HEK293 (cell line): ENCODE measurements around the gene PPP2R3A.
"Not testable (repeated sequence)": the region's sequence is repeated elsewhere in the genome, so short reads cannot be mapped to it uniquely, and the experiment has no call there.

ENCODE experiments used
- CTCF ChIA-PET: fragments of 350-600 bp; formaldehyde crosslinking; extraction: SDS; loops from one replicate; lab custom pipeline; 2021; ENCODE audit warnings: antibody characterized with exemption; lab: Yijun Ruan, JAX
- POLR2A ChIA-PET: fragments of 300-600 bp; formaldehyde crosslinking; extraction: SDS; loops from one replicate; lab custom pipeline; 2020; ENCODE audit warnings: antibody characterized with exemption, inconsistent platforms; lab: Yijun Ruan, JAX
- H3K27ac ChIP-seq: fragments of 200-500 bp; sonication (Bioruptor generic); 2 replicates; pipeline ENCODE4 v1.5.1; 2014; ENCODE audit warnings: low read depth, low read length, control low read depth, inconsistent platforms; ENCODE audit errors: extremely low read depth
- H3K36me3 ChIP-seq, 2 experiments: fragments of 200-500 bp in 1 of 2; sonication (Bioruptor generic) in 1 of 2; 1 replicate in 1 of 2; 2 replicates in 1 of 2; pipeline ENCODE4 v1.5.1; 2014 to 2017; ENCODE audit warnings: inconsistent platforms in 2 of 2, low read length in 2 of 2; ENCODE audit not compliant: control insufficient read depth in 2 of 2, insufficient read depth in 1 of 2
- H3K4me1 ChIP-seq: fragments of 200-500 bp; sonication (Bioruptor generic); 2 replicates; pipeline ENCODE4 v1.5.1; 2014; ENCODE audit warnings: mild to moderate bottlenecking, low read length, inconsistent platforms; ENCODE audit not compliant: control insufficient read depth, insufficient read depth
- H3K4me3 ChIP-seq: 2 replicates; pipeline ENCODE4 v1.5.1; 2011; ENCODE audit warnings: low read depth, mild to moderate bottlenecking, control low read depth, low read length, moderate library complexity
- H3K9me3 ChIP-seq: fragments of 200-500 bp; sonication (Bioruptor generic); 2 replicates; pipeline ENCODE4 v1.5.1; 2014; ENCODE audit warnings: low read depth, low read length, inconsistent platforms; ENCODE audit not compliant: control insufficient read depth, insufficient read depth
- GLI2 ChIP-seq: fragments of 450-650 bp; formaldehyde crosslinking; IDR thresholded peaks from 2 replicates; pipeline ENCODE4; 2017; ENCODE audit warnings: missing biosample characterization, missing genetic modification characterization, low read depth, borderline replicate concordance
- GLI4 ChIP-seq: fragments of 450-650 bp; formaldehyde crosslinking; IDR thresholded peaks from 2 replicates; pipeline ENCODE4 v1.5.1; 2016; ENCODE audit warnings: missing biosample characterization, missing genetic modification characterization
- MZF1 ChIP-seq: fragments of 450-650 bp; formaldehyde crosslinking; IDR thresholded peaks from 2 replicates; pipeline ENCODE4 v1.5.1; 2017; ENCODE audit warnings: missing biosample characterization, missing genetic modification characterization, borderline replicate concordance
- OVOL3 ChIP-seq: fragments of 450-650 bp; formaldehyde crosslinking; IDR thresholded peaks from 2 replicates; pipeline ENCODE4 v1.5.1; 2016; ENCODE audit warnings: missing biosample characterization, missing genetic modification characterization
- SCRT1 ChIP-seq: fragments of 450-650 bp; formaldehyde crosslinking; IDR thresholded peaks from 2 replicates; pipeline ENCODE4 v1.5.1; 2016; ENCODE audit warnings: missing biosample characterization, missing genetic modification characterization, borderline replicate concordance
- ZFP41 ChIP-seq: fragments of 450-650 bp; formaldehyde crosslinking; IDR thresholded peaks from 2 replicates; pipeline ENCODE4 v1.5.1; 2016; ENCODE audit warnings: missing biosample characterization, missing genetic modification characterization, borderline replicate concordance
- ZNF121 ChIP-seq: fragments of 450-650 bp; formaldehyde crosslinking; IDR thresholded peaks from 2 replicates; pipeline ENCODE4 v1.5.1; 2016; ENCODE audit warnings: missing biosample characterization, missing genetic modification characterization
- ZNF146 ChIP-seq: fragments of 450-650 bp; formaldehyde crosslinking; IDR thresholded peaks from 2 replicates; pipeline ENCODE4 v1.5.1; 2016; ENCODE audit warnings: missing biosample characterization, missing genetic modification characterization
- ZNF16 ChIP-seq: fragments of 450-650 bp; formaldehyde crosslinking; IDR thresholded peaks from 2 replicates; pipeline ENCODE4 v1.5.1; 2016; ENCODE audit warnings: low read depth, missing biosample characterization, missing genetic modification characterization
- ZNF18 ChIP-seq: fragments of 450-650 bp; formaldehyde crosslinking; IDR thresholded peaks from 2 replicates; pipeline ENCODE4 v1.5.1; 2016; ENCODE audit warnings: missing biosample characterization, missing genetic modification characterization
- ZNF311 ChIP-seq: fragments of 450-650 bp; formaldehyde crosslinking; IDR thresholded peaks from 2 replicates; pipeline ENCODE4 v1.5.1; 2017; ENCODE audit warnings: missing biosample characterization, missing genetic modification characterization, borderline replicate concordance
- ZNF354C ChIP-seq: fragments of 450-650 bp; formaldehyde crosslinking; IDR thresholded peaks from 2 replicates; pipeline ENCODE4 v1.5.1; 2016; ENCODE audit warnings: missing biosample characterization, missing genetic modification characterization, low read depth, borderline replicate concordance
- ZNF629 ChIP-seq: fragments of 450-650 bp; formaldehyde crosslinking; IDR thresholded peaks from 2 replicates; pipeline ENCODE4 v1.5.1; 2017; ENCODE audit warnings: missing biosample characterization, missing genetic modification characterization
- ZNF776 ChIP-seq: fragments of 450-650 bp; formaldehyde crosslinking; IDR thresholded peaks from 2 replicates; pipeline ENCODE4 v1.5.0; 2017; ENCODE audit warnings: missing biosample characterization, missing genetic modification characterization, borderline replicate concordance
- ZNF791 ChIP-seq: fragments of 450-650 bp; formaldehyde crosslinking; IDR thresholded peaks from 2 replicates; pipeline ENCODE4 v1.5.1; 2016; ENCODE audit warnings: missing biosample characterization, missing genetic modification characterization
- ZSCAN23 ChIP-seq: fragments of 450-650 bp; formaldehyde crosslinking; IDR thresholded peaks from 2 replicates; pipeline ENCODE4 v1.5.1; 2016; ENCODE audit warnings: missing biosample characterization, missing genetic modification characterization

The PPP2R3A gene

DNA sequence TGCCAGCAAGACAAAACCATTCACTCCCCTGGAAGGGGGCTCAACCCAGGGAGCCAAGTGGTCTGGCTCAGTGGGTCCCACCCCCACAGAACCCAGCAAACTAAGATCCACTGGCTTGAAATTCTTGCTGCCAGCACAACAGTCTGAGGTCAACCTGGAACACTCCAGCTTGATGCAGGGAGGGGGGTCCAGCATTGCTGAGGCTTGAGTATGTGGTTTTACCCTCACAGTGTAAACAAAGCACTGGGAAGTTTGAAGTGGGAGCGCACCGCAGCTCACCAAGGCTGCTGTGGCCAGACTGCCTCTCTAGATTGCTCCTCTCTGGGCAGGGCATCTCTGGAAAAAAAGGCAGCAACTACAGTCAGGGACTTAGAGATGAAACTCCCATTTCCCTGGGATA, 148.9 kb downstream of the PPP2R3A start (continued):
- TF ChIP-seq MZF1 (no peak), ZNF354C (no peak), SCRT1 (tag by site-specific recombination) (no peak), ZNF18 (tag by site-specific recombination) (no peak), GLI4 (tag by site-specific recombination) (no peak), ZNF121 (tag by site-specific recombination) (no peak), OVOL3 (tag by site-specific recombination) (no peak)

GRCh38 chr3:136119332-136119731, 153.8 kb downstream of the PPP2R3A start:
- H3K9me3 ChIP-seq, H3K27ac ChIP-seq, H3K4me3 ChIP-seq, H3K4me1 ChIP-seq, H3K36me3 ChIP-seq, POLR2A ChIA-PET, CTCF ChIA-PET: not testable (repeated sequence)

GRCh38 chr3:136119783-136120182, 154.3 kb downstream of the PPP2R3A start:
- POLR2A ChIA-PET = not testable (repeated sequence)

DNA sequence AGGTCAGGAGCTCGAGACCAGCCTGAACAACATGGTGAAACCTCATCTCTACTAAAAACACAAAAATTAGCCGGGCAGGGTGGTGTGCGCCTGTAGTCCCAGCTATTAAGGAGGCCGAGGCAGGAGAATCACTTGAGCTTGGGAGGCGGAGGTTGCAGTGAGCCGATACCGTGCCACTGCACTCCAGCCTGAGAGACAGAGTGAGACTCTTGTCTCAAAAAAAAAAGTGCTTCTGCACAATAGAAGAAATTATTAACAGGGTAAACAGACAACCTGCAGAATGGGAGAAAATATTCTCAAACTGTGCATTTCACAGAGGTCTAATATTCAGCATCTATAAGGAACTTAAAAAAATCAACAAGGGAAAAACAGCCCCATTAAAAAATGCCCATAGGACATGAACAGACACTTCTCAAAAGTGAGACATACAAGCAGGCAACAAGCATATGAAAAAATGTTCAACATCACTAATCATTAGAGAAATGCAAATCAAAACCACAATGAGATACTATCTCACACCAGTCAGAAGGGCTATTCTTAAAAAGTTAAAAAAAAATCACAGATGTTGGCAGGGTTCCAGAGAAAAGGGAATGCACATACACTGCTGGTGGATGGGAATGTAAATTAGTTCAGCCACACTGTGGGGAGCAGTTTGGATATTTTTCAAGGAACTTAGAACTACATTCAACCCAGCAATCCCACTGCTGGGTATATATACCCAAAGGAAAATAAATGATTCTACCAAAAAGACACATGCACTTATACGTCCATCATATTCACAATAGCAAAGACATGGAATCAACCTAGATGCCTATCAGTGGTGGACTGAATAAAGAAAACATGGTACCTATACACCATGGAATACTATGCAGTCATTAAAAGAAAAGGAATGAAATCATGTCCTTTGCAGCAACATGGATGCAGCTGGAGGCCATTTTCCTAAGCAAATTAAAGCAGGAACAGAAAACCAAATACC, 155.1 kb downstream of the PPP2R3A start:
- ChIA-PET CTCF (no interaction called here), POLR2A (no interaction called here)
- H3K36me3 ChIP-seq = no peaks in the 10 kb centered on the region; a peak in 1 of 3 replicates
- H3K9me3 ChIP-seq = no peaks in the 10 kb centered on the region
- no peak for TF ChIP-seq ZNF311
- no peak for TF ChIP-seq ZFP41 (tag by site-specific recombination)
- no peak for TF ChIP-seq ZNF629
- TF ChIP-seq ZNF776 (tag by site-specific recombination) = no peak
- TF ChIP-seq ZNF16 (tag by site-specific recombination) = no peak
- no peak for TF ChIP-seq ZSCAN23 (tag by site-specific recombination)
- TF ChIP-seq ZNF791 (tag by site-specific recombination) = no peak
- TF ChIP-seq GLI2 (tag by site-specific recombination) = no peak
- peak; percentile 26; the same call in 1 of the 2 replicates for TF ChIP-seq ZNF146 (tag by site-specific recombination)
- no peaks in the 10 kb centered on the region for H3K4me1 ChIP-seq
- H3K4me3 ChIP-seq = no peak overlapping the region
- no peak overlapping the region for H3K27ac ChIP-seq

More at GRCh38 chr3:136119783-136120182, 154.3 kb downstream of the PPP2R3A start:
- H3K4me1 ChIP-seq, H3K4me3 ChIP-seq, H3K27ac ChIP-seq, H3K36me3 ChIP-seq, H3K9me3 ChIP-seq, CTCF ChIA-PET: not testable (repeated sequence)
- TF ChIP-seq ZNF146 (tag by site-specific recombination) = peak; percentile 49
